SKM-1 (cell line): ENCODE data around the gene DTX1.

Experiments
- DNase-seq: peaks from one replicate; lab custom pipeline; 2025; ENCODE audit not compliant: unreplicated experiment; lab: John Stamatoyannopoulos, UW

The DTX1 gene

DNA sequence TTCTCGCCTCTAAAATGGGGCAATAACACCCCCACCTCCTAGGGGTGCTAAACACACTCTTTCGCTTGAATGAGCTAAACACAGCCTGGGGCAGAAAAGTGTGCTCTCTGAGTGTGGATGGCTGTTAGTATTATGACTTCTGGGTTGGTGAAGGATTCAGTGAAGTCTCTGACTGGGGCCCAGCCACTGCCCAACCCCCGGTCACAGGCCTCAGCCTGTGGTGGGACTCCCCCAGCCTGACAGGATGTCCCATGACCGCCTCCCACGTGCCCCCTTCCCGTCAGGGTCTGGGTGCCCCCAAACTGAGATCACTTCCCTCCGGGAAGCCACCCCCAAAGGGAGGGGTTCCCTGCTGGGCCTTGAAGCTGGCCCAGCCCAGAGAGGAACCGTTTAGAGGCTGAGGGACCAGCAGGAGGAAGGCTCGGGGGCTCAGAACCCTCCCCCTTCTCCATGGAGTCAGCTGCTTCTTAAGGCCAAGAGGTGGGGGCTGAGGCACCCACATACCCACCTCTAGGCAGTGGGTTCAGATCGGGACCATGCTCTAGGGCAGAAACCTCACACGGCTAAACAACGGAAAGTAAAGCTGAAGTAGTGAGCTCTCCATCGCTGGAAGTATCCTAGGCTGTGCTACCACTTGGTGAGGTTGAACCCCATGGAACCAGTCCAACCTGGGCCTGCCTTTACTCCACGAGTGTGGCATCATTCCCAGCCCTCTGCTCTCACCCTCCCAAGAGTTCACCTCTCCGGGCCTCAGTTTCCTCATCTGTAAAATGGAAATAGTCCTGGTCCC lies 13.8 kb downstream of the DTX1 start:
- no peak for DNase-seq

DNA sequence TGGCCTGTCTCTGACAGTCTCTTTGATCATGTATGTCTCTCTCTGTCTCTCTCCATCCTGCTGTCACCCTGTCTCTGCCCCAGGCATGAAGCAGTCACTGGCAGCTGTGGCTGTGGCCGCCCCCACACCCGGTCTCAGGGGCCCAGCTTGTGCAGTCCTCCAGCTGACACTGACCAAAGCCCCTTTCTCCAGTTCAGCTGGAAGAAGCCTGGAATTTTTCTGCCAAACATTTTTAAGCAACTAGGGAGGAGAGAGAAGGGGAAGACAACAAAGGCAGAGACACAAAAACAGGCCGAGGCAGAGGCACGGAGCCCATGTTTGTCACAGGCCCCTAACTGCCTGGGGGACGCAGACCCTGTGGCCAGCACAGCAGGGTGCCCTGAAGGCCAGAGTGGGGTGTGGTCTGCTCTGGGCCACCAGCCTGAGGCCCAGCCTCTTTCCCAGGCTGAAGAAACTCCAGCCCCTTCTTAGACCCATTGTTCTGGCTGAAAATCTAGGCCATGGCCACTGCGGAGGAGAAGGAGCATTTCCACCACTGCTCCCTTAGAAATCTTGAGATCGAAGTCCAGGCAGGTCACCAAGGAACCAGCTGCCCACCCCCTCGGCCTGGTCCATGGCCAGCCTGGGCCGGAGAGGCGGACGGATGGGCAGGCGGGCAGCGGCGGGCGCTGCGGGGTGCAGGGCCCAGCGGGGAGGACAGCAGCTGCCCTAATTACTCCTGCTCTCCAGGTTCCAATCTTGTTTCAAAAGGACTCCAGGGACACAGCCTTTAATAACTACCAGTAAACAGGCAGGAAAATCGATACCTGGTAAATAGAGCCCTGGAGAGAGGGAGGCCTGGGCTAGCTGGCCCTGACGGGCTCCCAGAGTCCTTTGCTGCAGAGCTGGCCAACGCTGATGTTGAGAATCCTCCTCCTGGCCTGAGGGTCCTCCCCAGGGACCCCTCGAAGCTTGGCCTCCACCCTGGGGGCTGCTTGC lies 14.9 kb downstream of the DTX1 start:
- DNase-seq = no peak

DNA sequence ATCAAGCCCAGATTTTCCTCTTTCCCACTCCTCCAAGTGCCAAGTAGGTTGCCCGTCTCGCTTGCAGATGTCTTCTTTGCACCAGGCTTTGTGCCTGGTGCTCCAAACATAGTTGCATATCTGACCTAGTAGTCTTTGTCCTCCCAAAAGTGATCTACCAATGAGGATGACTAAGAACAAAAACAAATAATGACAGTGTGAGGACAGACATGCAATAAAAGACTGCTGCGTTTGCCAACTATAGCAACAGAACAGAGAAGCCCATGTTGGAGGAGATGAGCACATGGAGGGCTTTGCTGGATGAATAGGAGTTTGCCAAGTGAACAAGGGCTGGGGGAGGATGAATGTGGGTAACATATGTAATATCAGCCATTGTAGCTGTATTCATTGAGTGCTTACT lies 15.6 kb downstream of the DTX1 start:
- no peak for DNase-seq

DNA sequence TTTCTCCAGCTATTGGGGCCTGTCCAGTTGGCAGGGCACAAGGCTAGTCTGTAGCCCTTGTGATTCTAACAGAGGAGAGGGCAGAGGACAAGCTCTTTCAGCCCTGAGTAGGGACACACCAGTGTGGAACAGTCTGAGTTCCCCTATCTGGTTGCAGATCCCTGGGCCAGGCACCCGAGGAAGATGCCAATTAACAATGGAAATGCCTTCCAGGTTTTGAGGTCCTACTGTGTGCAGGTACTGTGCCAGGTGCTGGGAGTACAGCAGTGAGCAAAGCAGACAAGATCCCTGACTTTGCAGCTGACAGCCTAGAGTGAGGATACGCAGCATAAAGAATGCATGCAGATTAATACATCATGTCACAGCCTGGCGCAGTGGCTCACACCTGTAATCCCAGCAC lies 17.1 kb downstream of the DTX1 start:
- DNase-seq = no peak

DNA sequence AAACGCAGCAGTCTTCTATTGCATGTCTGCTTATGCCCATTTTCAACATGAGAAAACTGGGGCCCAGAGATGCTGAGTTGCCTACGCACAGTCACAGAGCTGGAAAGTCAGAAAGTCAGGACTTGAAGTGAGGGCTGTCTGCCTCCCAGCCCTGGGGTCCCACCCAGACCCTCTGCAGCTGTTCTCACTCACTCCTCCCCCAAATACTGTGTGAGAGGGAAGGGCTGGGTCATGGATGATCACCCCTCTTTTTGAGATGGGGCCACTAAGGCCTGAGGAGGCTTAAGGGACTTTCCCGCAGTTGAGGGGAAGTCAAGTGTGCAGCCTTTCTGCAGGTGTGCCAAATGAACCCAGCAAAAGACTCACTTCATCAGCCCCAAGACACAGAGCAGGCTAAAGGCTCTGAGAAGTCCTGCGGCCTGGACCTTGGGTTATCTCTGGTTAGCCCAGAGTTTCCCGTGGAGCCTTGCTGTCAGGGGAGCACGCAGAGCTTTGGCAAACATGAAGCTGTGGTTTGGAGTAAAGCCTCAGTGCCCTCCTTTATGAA lies 18.7 kb downstream of the DTX1 start:
- no peak for DNase-seq

DNA sequence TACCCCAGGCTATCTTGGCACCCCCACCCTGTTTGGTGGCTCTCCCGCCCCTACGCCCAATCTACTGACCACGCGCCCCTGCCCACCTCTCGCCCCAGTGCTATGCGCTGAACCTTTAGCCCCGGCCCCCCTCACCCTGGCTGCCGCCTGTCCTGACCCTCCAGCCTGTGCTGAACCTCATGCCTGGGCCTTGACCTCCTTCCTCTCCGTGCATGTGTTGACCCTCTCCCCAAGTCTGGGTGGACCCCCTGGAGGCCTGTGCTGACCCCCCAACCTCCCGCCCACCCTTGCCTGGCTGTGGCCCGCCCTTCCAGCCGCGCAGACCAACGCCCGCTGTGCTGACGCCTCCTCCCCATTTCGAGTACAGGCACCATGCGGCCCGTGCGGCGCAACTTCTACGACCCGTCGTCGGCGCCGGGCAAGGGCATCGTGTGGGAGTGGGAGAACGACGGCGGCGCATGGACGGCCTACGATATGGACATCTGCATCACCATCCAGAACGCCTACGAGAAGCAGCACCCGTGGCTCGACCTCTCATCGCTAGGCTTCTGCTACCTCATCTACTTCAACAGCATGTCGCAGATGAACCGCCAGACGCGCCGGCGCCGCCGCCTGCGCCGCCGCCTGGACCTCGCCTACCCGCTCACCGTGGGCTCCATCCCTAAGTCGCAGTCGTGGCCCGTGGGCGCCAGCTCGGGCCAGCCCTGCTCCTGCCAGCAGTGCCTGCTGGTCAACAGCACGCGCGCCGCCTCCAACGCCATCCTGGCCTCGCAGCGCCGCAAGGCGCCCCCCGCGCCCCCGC lies 20.7 kb downstream of the DTX1 start:
- no peak for DNase-seq

DNA sequence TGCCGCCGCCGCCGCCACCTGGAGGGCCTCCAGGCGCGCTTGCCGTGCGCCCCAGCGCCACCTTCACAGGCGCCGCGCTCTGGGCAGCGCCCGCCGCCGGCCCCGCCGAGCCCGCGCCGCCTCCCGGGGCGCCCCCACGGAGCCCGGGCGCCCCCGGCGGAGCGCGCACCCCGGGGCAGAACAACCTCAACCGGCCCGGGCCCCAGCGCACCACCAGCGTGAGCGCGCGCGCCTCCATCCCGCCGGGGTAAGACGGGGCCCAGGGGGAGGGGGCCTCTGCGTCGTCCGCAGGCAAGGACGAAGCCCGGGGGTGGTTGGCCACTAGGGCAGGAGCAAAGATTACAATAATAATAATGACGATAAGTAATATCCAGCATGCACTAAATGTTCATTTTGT lies 21.3 kb downstream of the DTX1 start:
- no peak for DNase-seq

DNA sequence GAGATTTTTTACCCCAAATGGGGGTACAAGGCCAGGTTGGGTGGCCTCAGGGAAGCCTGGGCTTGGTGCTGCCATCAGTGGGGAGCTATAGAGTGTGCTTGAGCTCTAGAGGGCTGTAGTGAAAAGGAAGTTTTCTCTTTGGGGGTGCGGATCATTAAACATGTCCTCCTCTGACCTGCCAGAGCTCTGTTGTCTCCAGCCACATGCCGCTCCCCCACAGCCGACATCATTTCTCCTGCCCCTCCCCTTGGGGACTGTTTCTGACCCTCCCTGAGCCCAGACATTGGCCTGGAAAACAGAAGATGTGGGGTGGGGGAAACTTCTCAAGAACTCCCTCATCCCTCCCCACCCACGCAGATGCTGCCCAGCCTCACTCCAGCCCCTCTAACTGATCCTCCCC lies 25.3 kb downstream of the DTX1 start:
- DNase-seq = no peak

DNA sequence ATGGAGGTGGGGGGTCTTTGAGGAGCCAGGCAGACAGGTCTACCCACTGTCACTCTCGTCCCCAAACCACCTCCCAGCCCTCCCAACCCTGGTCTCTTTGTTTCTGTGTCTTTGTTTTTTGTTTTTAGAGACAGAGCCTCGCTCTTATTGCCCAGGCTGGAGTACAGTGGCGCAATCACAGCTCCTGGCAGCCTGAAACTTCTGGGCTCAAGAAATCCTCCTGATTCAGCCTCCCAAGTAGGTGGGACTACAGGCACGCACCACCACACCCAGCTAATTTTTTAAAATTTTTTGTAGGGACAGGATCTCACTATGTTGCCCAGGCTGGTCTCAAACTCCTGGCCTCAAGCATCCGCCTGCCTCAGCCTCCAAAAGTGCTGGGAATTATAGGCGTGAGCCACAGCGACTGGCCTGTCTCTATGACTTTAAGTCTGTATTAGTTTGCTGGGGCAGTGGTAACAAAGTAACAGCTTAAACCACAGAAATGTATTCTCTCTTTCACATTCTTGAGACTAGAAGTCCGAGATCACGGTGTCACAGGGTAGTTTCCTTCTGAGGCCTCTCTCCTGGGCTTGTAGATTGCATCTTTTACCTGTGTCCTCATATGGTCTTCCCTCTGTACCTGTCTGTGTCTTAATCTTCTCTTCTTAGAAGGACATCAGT lies 26.1 kb downstream of the DTX1 start:
- DNase-seq = no peak

DNA sequence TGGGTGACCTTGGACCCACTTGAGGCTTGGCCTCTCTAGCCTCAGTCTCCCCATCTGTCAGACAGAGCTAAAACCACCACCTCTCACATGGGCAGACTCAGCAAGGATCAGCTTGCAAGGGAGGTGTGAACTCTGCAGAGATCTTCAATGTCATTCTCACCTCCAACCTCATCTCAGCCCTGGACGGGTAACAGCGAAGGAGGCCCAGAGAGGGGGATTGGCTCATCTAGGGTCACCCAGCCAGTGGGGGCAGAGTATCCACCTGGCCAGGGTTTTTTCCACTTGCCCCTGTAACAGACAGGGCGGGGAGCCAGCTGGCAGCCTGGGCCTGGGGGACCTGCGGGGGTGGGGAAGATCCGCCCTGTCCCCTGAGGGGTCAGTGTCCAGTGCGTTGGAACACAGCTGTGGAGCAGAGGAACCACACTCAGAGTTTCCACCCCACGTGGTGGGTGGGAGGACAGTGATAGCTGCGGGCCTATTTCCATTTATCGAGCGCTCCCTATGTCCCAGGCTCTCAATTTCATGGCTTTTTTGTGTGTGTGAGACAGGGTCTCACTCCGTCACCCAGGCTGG lies 27.4 kb downstream of the DTX1 start:
- DNase-seq = no peak

DNA sequence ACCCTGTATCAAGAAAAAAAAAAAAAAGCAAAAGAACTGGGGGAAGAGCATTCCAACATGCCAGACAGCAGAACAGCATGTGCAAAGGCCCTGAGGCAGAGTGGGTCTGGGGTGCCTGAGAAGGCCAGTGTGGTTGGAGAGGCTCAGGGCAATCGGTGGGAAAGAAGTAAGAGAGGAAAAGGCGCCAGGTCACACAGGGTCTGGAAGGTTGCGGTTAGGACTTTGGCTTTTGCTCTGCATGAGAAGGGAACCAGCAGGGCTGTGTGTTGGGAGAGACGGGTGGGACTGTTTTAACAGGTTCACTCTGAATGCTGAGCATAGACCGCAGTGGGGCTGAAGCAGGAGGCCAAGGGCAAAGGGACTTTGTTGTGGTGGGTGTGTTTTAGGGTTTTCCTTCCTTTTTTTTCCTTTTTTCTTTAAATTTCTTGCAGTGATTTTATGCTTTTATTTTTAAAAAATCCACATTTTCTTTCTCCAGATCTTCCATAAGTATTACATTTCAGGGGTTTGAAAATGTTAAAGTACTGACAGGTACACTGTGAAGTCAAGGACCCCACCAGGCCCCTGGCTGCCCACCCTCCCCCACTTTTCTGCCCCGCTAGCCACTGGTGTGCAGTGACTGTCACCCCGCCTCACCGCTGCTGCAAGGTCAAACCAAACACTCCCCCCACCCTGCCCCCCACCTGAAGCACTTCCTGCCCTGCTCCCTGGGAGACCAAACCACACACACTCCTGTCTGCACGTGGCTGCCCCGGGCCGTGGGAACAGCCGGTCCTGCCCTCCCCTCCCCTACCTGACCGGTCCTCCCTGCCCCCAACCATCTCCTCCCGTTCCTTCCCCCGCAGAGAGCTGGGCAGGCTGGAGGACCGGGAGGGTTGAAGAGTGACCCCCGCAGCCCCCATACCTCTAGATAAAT lies 30.0 kb downstream of the DTX1 start:
- no peak for DNase-seq

DNA sequence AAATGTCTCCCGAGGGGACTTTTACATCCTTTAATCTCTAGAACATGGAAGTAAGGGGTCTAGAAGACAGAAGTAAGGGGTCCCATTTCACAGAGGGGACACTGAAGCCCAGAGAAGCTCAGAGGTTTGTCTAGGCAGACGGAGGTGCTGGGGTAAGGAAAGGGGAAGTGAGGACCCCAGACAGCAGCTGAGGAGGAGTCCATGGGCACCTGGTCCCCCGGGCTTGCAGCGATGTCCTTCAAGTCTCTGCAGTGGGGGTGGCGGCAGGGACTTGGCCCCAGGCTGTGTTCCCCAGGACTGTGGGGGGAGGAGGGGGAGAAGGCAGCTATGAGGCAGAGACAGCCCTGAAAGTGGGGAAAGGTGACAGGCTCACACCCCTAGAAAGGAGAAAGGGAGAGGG lies 30.7 kb downstream of the DTX1 start:
- DNase-seq = no peak

DNA sequence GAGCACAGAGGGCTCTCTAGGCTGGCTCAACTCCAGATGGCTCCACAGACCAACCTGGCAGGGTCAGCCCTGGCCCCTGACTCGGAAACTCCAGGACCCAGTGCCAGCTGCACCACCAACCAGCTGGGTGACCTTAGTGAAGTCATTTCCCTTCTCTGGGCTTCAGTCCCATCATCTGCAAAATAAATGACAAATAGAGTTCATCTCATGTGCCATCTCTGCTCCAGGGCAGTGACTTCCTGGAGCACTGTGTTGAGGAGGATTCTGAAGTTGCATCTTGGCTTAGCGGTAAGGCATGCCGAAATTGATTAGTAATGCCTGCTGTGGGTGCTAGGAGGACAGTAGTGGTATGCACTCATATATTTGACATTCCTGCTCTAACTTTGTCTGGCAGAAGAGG lies 31.5 kb downstream of the DTX1 start:
- DNase-seq = no peak

DNA sequence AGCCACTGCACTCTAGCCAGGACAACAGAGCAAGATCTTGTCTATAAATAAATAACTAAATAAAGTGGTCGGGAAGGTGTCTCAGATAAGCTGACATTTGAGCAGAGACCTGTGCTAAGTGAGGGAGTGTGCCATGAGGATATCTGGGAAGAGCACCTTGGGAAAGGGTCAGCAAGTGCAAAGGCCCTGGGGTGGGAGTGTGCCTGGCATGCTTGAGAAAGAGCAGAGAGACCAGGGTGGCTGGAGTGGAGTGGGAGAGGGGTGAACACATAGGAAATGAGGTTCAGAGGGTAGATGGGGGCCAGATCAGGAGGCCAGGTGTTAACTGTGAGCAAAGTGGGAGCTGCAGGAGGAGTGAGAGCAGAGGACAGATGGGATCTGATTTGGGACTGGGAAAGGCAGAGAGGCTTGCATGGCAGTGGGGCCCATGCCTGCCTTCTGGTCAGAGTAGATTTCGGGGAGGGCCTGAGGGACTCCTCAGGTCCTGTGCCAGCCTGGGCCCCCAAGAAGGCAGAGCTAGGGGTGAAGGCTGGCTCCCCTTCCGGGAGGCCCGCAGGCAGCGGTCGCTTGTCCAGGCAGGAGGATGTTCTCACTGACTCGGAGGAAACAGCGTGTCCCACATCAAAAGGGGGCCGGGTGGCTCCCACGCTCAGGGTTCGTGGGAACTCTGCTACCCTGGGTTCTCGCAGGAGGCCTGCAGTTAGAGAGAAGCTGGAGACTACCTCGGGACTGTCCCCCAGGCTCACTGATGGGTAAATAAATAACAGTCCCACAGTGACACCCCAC lies 32.6 kb downstream of the DTX1 start:
- no peak for DNase-seq

DNA sequence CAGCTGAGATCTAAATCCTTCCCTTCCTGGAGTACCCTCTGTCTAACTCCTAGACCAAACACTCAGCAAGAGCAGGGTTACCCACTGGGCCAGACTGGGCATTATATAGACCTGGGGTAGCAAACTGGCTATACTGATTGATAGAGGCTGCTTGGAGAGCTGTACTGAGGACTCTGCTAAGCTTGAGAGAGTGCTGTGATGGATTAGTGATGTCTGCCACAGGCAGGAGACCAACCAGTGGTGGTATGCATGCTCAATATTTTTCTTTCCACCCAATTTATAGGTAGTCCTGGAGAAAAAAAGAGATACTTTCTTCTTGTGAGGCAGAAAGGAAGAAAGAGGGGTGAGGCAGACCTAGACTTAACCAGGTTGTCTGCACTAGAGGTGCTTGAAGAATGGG lies 33.3 kb downstream of the DTX1 start:
- no peak for DNase-seq

DNA sequence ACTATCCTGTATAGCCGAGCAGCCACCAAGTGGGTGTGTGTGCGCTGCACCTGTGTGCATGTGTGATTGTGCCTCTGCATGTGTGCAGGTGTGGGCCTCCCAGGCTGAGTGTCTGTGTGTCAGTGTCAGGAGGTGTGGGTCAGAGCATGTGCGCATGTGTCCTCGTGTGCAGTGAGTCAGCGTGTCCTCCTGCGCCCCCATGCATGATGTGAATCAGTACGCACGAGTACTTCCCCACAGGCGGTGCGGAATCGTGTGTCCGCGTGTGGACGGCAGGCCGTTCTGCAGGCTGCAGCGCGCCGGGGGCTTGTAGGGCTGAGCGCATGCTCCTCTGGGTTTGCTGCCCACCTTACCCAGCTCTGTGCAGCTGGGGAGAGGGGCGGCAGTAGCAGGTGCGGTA lies 34.2 kb downstream of the DTX1 start:
- no peak for DNase-seq

DNA sequence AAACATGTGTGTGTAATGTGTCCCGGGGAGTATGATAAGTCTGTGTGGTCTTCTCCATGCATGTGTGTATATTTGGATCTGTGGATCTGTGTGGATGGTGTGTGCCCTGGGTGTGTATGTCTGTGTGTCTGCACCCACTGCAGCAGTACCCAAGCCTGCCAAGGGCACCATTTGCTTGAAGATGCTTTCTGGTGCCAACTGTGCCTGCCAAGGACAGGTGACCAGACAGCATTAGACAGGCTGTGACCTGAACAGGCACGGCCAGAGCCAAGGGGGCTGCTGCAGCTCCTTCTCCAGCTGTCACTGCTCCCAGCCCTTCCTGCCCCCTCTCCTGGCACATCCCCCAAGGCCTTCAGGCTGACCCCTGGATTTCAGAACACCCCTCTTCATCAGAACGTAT lies 35.0 kb downstream of the DTX1 start:
- DNase-seq = no peak

DNA sequence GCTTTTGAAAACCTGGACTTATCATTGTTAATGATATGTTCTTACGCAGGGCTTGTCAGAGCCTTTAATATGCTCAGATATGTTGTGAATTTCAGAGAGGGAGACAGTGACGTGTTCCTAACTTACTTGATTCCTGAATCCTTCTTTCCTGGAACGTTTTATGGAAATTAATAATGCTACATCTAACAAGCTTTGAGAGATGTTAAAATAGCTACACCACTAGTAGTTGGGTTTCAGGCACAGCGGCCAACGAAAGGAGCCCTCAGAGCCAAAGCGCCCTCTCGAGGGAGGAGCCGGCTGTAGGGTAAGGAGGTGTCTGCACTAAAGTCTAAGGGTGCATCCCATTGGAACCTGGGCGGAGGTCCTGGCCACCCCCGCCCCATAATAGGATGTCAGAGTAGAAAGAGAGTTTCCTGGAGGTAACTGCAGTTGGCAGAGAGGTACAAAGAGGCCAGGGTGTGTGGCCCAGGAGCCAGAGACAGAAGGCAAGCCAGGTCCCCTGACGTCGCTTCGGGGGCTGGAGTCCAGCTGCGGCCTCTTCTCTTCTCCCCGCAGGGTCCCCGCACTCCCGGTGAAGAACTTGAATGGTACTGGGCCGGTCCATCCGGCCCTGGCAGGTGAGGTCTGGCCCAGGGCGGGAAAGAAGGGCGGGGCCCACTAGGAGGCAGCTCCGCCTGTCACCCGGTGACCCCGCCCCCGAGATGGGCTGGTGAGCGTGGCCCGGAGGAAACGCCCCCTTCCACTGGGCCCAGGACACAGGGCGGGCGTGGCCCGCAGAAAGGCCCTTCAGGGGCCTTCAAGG lies 36.3 kb downstream of the DTX1 start:
- no peak for DNase-seq
